IPS-18a (cell line): ENCODE data around the gene USP17L10.
"Not testable (repeated sequence)": the region's sequence is repeated elsewhere in the genome, so short reads cannot be mapped to it uniquely, and the experiment has no call there.

Experiments used
- H3K27ac ChIP-seq: one replicate; pipeline ENCODE4 v1.5.1; 2013; ENCODE audit warnings: low read length
- H3K27me3 ChIP-seq: one replicate; pipeline ENCODE4 v1.6.1; 2013; ENCODE audit warnings: mild to moderate bottlenecking, low read length; ENCODE audit not compliant: control insufficient read depth, insufficient read depth
- H3K36me3 ChIP-seq: one replicate; pipeline ENCODE4 v1.6.1; 2013; ENCODE audit warnings: low read depth, low read length; ENCODE audit not compliant: control insufficient read depth
- H3K4me1 ChIP-seq: one replicate; pipeline ENCODE4 v1.6.1; 2013; ENCODE audit warnings: low read depth, low read length; ENCODE audit not compliant: control insufficient read depth
- H3K4me3 ChIP-seq: one replicate; pipeline ENCODE4 v1.5.1; 2013; ENCODE audit warnings: low read length
- H3K9ac ChIP-seq: one replicate; pipeline ENCODE4 v1.6.1; 2013; ENCODE audit warnings: mild to moderate bottlenecking, low read length, moderate library complexity
- H3K9me3 ChIP-seq: one replicate; pipeline ENCODE4 v1.6.1; 2013; ENCODE audit warnings: low read depth, low read length; ENCODE audit not compliant: control insufficient read depth

The USP17L10 gene

GRCh38 chr4:9247953-9248680 lies 37.7 kb downstream of the USP17L10 start, which contains the start of gene USP17L18:
Gene USP17L18 (plus strand): TSS chr4:9248630. CDS start chr4:9248630, 0 bp downstream.
- H3K27me3 ChIP-seq = not testable (repeated sequence)

GRCh38 chr4:9253078-9253477 lies 42.6 kb downstream of the USP17L10 start, which contains the start of gene USP17L19:
Gene USP17L19 (plus strand): TSS chr4:9253378. CDS start chr4:9253378, 0 bp downstream.
- not testable (repeated sequence) for H3K9me3 ChIP-seq, H3K4me1 ChIP-seq, H3K9ac ChIP-seq, H3K27ac ChIP-seq, H3K27me3 ChIP-seq, H3K4me3 ChIP-seq, H3K36me3 ChIP-seq

More at GRCh38 chr4:9247953-9248680, 37.7 kb downstream of the USP17L10 start, which contains the start of gene USP17L18:
- H3K9ac ChIP-seq, H3K36me3 ChIP-seq, H3K27ac ChIP-seq, H3K4me3 ChIP-seq, H3K9me3 ChIP-seq, H3K4me1 ChIP-seq: not testable (repeated sequence)

- H3K4me3 ChIP-seq, H3K4me1 ChIP-seq, H3K9me3 ChIP-seq, H3K36me3 ChIP-seq, H3K27me3 ChIP-seq, H3K27ac ChIP-seq, H3K9ac ChIP-seq: not testable (repeated sequence)
These were observed 47.4 kb downstream of the USP17L10 start, which contains the start of gene USP17L20 for GRCh38 chr4:9257824-9258223. Gene USP17L20 (plus strand): TSS chr4:9258124. CDS start chr4:9258124, 0 bp downstream.
